ENCODE measurements around the gene TIMM10. TPM values are rescaled to one million over a fixed set of nuclear protein-coding genes. Genes with fewer than 3 reads are reported as not detected.

The TIMM10 gene
- total and polyA plus RNA-seq, 4 donors, result 19.8 to 77.4 (median 30.3) TPM

- Histone ChIP-seq H3K4me1 (ENCODE audit: control insufficient read depth in 4 of 4, insufficient read depth in 4 of 4, low read length in 3 of 4) (peaks cover 1 to 27% (median 21%) of the 10 kb centered on the region in 4 donors), H3K36me3 (ENCODE audit: control insufficient read depth in 4 of 4, insufficient read depth in 3 of 4, low read depth in 1 of 4, low read length in 3 of 4) (peaks cover 0 to 8% (median 2%) of the 10 kb centered on the region in 4 donors), H3K9me3 (ENCODE audit: control insufficient read depth in 4 of 4, low read length in 3 of 4) (no peaks in the 10 kb centered on the region), H3K27ac (ENCODE audit: low read depth in 1 of 2, low read length in 2 of 2) (peak overlapping the region; percentile 79 to 84), H3K4me3 (ENCODE audit: low read depth in 1 of 3, low read length in 3 of 3) (peak overlapping the region; percentile 88 to 97 (median 93)), H3K9ac (ENCODE audit: low read depth in 1 of 2, low read length in 2 of 2) (peak overlapping the region; percentile 8 to 64), H3K27me3 (ENCODE audit: control insufficient read depth in 4 of 4, insufficient read depth in 4 of 4, low read length in 3 of 4) (no peaks in the 10 kb centered on the region)
- no peak for TF ChIP-seq RXRA (IDR thresholded peaks at IDR 0.05)
- no peak for TF ChIP-seq GABPA (IDR thresholded peaks at IDR 0.05 in 1 of 2, conservative IDR thresholded peaks at IDR 0.05 in 1 of 2)
- TF ChIP-seq HNF4G (IDR thresholded peaks at IDR 0.05), result no peak
- no peak for TF ChIP-seq HNF4A (conservative IDR thresholded peaks at IDR 0.05)
- TF ChIP-seq FOXA1 (IDR thresholded peaks at IDR 0.05), result no peak
- no peak for TF ChIP-seq EGR1 (IDR thresholded peaks at IDR 0.05; ENCODE audit: low read depth in 2 of 2)
- TF ChIP-seq SP1 (IDR thresholded peaks at IDR 0.05), result no peak
- TF ChIP-seq ATF3 (IDR thresholded peaks at IDR 0.05), result no peak
- TF ChIP-seq, protein P1, sequence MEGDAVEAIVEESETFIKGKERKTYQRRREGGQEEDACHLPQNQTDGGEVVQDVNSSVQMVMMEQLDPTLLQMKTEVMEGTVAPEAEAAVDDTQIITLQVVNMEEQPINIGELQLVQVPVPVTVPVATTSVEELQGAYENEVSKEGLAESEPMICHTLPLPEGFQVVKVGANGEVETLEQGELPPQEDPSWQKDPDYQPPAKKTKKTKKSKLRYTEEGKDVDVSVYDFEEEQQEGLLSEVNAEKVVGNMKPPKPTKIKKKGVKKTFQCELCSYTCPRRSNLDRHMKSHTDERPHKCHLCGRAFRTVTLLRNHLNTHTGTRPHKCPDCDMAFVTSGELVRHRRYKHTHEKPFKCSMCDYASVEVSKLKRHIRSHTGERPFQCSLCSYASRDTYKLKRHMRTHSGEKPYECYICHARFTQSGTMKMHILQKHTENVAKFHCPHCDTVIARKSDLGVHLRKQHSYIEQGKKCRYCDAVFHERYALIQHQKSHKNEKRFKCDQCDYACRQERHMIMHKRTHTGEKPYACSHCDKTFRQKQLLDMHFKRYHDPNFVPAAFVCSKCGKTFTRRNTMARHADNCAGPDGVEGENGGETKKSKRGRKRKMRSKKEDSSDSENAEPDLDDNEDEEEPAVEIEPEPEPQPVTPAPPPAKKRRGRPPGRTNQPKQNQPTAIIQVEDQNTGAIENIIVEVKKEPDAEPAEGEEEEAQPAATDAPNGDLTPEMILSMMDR (IDR thresholded peaks at IDR 0.05; ENCODE audit: low read depth, low read length, missing input control), result no peak
- TF ChIP-seq TAF1 (conservative IDR thresholded peaks at IDR 0.05), result no peak
- TF ChIP-seq NR2F2 (IDR thresholded peaks at IDR 0.05), result no peak
- no peak for TF ChIP-seq FOXA2 (IDR thresholded peaks at IDR 0.05)
- no peak for TF ChIP-seq JUND (IDR thresholded peaks at IDR 0.05)
- no peak for TF ChIP-seq MAX (IDR thresholded peaks at IDR 0.05)
- TF ChIP-seq, protein P2, sequence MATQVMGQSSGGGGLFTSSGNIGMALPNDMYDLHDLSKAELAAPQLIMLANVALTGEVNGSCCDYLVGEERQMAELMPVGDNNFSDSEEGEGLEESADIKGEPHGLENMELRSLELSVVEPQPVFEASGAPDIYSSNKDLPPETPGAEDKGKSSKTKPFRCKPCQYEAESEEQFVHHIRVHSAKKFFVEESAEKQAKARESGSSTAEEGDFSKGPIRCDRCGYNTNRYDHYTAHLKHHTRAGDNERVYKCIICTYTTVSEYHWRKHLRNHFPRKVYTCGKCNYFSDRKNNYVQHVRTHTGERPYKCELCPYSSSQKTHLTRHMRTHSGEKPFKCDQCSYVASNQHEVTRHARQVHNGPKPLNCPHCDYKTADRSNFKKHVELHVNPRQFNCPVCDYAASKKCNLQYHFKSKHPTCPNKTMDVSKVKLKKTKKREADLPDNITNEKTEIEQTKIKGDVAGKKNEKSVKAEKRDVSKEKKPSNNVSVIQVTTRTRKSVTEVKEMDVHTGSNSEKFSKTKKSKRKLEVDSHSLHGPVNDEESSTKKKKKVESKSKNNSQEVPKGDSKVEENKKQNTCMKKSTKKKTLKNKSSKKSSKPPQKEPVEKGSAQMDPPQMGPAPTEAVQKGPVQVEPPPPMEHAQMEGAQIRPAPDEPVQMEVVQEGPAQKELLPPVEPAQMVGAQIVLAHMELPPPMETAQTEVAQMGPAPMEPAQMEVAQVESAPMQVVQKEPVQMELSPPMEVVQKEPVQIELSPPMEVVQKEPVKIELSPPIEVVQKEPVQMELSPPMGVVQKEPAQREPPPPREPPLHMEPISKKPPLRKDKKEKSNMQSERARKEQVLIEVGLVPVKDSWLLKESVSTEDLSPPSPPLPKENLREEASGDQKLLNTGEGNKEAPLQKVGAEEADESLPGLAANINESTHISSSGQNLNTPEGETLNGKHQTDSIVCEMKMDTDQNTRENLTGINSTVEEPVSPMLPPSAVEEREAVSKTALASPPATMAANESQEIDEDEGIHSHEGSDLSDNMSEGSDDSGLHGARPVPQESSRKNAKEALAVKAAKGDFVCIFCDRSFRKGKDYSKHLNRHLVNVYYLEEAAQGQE (IDR thresholded peaks at IDR 0.05), result no peak
- TF ChIP-seq RAD21 (IDR thresholded peaks at IDR 0.05), result no peak
- no peak for TF ChIP-seq YY1 (IDR thresholded peaks at IDR 0.05)
- no peak for DNase-seq (ENCODE audit: low spot score)
- 13% methylated on average over 5 of the region's 5 CpGs for WGBS
Observed at GRCh38 chr11:57516061-57516443, 14.5 kb downstream of the TIMM10 start.

DNA sequence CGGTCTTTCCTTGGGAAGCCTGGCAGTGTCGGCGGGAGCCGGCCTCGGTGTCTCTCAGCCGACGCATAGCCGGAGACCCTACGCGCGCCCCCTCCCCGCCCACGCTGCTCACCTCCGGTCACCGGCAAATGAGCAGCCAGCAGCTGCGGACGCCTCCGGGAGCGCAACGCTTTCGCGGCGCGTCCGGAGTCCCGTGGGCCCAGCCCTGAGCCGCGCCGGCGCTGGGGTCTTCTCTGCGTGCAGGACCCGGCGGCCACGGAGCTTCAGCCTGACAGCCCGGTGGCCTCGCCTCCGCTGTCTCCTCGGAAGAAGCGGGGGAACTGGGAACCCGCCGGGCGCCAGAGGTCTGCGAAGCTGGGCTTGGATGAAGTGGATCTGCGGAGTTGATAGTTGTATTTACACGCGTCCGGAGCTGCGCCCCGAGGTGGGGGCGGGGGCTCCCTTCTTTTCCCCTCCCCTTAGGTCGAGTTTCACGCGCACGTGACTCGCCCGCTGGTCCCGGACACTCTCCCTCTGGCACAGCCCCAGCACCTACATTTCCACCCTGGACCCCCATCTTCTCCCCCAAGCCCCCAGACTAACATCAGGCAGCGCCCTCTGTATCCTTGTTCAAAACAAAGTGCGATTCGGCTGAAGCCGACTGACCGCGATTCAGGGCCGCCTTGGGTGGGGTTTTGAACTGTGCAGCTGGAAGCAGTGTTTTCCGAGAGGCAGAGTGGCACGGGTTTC, 15.1 kb downstream of the TIMM10 start, which contains the start of gene SLC43A1:
TSS of gene SLC43A1 (minus strand) at position 371 of the 729 bp plus-strand sequence. CDS start 1,591 bp downstream, outside the sequence.
- Histone ChIP-seq H3K27ac (ENCODE audit: low read depth in 1 of 2, low read length in 2 of 2) (peak within 1 kb of the TSS; percentile 79 to 84), H3K4me1 (ENCODE audit: control insufficient read depth in 4 of 4, insufficient read depth in 4 of 4, low read length in 3 of 4) (peaks cover 1 to 27% (median 21%) of the 10 kb centered on the region in 4 donors), H3K4me3 (ENCODE audit: low read depth in 1 of 3, low read length in 3 of 3) (peak within 1 kb of the TSS; percentile 88 to 97 (median 93)), H3K9ac (ENCODE audit: low read depth in 1 of 2, low read length in 2 of 2) (peak within 1 kb of the TSS; percentile 59 to 64), H3K27me3 (ENCODE audit: control insufficient read depth in 4 of 4, insufficient read depth in 4 of 4, low read length in 3 of 4) (no peaks in the 10 kb centered on the region), H3K9me3 (ENCODE audit: control insufficient read depth in 4 of 4, low read length in 3 of 4) (no peaks in the 10 kb centered on the region), H3K36me3 (ENCODE audit: control insufficient read depth in 4 of 4, insufficient read depth in 3 of 4, low read depth in 1 of 4, low read length in 3 of 4) (peaks cover 0 to 8% (median 2%) of the 10 kb centered on the region in 4 donors)
- DNase-seq (ENCODE audit: low spot score), result peak; percentile 78
- WGBS, result under 1% methylated on average over 66 of the region's 66 CpGs
- TF ChIP-seq SP1 (IDR thresholded peaks at IDR 0.05) (peak; percentile 30), EGR1 (IDR thresholded peaks at IDR 0.05; ENCODE audit: low read depth in 2 of 2) (no peak), FOXA1 (IDR thresholded peaks at IDR 0.05) (no peak), NR2F2 (IDR thresholded peaks at IDR 0.05) (no peak), RXRA (IDR thresholded peaks at IDR 0.05) (no peak), TAF1 (conservative IDR thresholded peaks at IDR 0.05) (peak; percentile 36), MAX (IDR thresholded peaks at IDR 0.05) (peak; percentile 62), HNF4A (conservative IDR thresholded peaks at IDR 0.05) (peak; percentile 8 to 21), RAD21 (IDR thresholded peaks at IDR 0.05) (peak in 1 of 2 donors; percentile 15), JUND (IDR thresholded peaks at IDR 0.05) (no peak), GABPA (IDR thresholded peaks at IDR 0.05 in 1 of 2, conservative IDR thresholded peaks at IDR 0.05 in 1 of 2) (no peak)
- TF ChIP-seq, protein P2 (IDR thresholded peaks at IDR 0.05), result peak; percentile 72
- TF ChIP-seq, protein P3, sequence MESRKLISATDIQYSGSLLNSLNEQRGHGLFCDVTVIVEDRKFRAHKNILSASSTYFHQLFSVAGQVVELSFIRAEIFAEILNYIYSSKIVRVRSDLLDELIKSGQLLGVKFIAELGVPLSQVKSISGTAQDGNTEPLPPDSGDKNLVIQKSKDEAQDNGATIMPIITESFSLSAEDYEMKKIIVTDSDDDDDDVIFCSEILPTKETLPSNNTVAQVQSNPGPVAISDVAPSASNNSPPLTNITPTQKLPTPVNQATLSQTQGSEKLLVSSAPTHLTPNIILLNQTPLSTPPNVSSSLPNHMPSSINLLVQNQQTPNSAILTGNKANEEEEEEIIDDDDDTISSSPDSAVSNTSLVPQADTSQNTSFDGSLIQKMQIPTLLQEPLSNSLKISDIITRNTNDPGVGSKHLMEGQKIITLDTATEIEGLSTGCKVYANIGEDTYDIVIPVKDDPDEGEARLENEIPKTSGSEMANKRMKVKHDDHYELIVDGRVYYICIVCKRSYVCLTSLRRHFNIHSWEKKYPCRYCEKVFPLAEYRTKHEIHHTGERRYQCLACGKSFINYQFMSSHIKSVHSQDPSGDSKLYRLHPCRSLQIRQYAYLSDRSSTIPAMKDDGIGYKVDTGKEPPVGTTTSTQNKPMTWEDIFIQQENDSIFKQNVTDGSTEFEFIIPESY (IDR thresholded peaks at IDR 0.05), result no peak
